Mesothelial cell of epicardium (in vitro differentiated cells): ENCODE data around the gene INSL3. TPM values are rescaled to one million over a fixed set of nuclear protein-coding genes. Genes with fewer than 3 reads are reported as not detected.

Experiments used
- DNase-seq, 2 experiments: peaks; one replicate each; pipeline ENCODE4 v3.0.0; 2021; ENCODE audit warnings: low spot score in 2 of 2; ENCODE audit not compliant: unreplicated experiment in 2 of 2
- H3K27ac Mint-ChIP-seq: 2 replicates; pipeline ENCODE4 v1.8.0; 2021; ENCODE audit warnings: mixed read lengths
- H3K27me3 Mint-ChIP-seq: 2 replicates; pipeline ENCODE4 v1.8.0; 2021; ENCODE audit warnings: low read depth, mixed read lengths
- H3K36me3 Mint-ChIP-seq: 2 replicates; pipeline ENCODE4 v1.8.0; 2021; ENCODE audit warnings: mixed read lengths
- H3K4me1 Mint-ChIP-seq: 2 replicates; pipeline ENCODE4 v1.8.0; 2021; ENCODE audit warnings: mixed read lengths
- H3K4me3 Mint-ChIP-seq: 2 replicates; pipeline ENCODE4 v1.8.0; 2021; ENCODE audit warnings: mild to moderate bottlenecking, moderate library complexity, mixed read lengths
- H3K9me3 Mint-ChIP-seq: 2 replicates; pipeline ENCODE4 v1.8.0; 2021; ENCODE audit warnings: mixed read lengths
- CTCF ChIP-seq: fragments of 200-600 bp; sonication (generic); IDR thresholded peaks from one replicate; pipeline ENCODE4 v1.5.0; 2021; ENCODE audit warnings: antibody characterized with exemption; ENCODE audit not compliant: unreplicated experiment
- total RNA-seq: library from RNA; stranded (reverse); gene quantifications from 3 replicates; pipeline ENCODE4 v1.2.1, GENCODE V29; 2021

INSL3 gene
- total RNA-seq, 1 donor from 2014 or later, result 0.92 TPM

GRCh38 chr19:17830567-17831418 is 9.5 kb upstream of the INSL3 start:
- Mint-ChIP-seq H3K9me3 (no peaks in the 10 kb centered on the region), H3K27ac (peak overlapping the region; percentile 95)

GRCh38 chr19:17829855-17830566 is 8.7 kb upstream of the INSL3 start:
- peaks cover 6% of the 10 kb centered on the region for H3K4me1 Mint-ChIP-seq
- peak in 1 of 2 experiments; percentile 56 for DNase-seq
- H3K27me3 Mint-ChIP-seq, result peaks cover 23% of the 10 kb centered on the region
- peak overlapping the region; percentile 75 for H3K4me3 Mint-ChIP-seq
- peak overlapping the region; percentile 95 for H3K27ac Mint-ChIP-seq
- no peaks in the 10 kb centered on the region for H3K9me3 Mint-ChIP-seq
- no peak for TF ChIP-seq CTCF
- H3K36me3 Mint-ChIP-seq, result no peaks in the 10 kb centered on the region

More at GRCh38 chr19:17830567-17831418, 9.5 kb upstream of the INSL3 start:
- Mint-ChIP-seq H3K4me1 (peaks cover 6% of the 10 kb centered on the region), H3K36me3 (no peaks in the 10 kb centered on the region), H3K27me3 (peaks cover 20% of the 10 kb centered on the region), H3K4me3 (peak overlapping the region; percentile 75)
- DNase-seq, result peak; percentile 77 to 80
- TF ChIP-seq CTCF, result no peak

GRCh38 chr19:17826508-17827056 is 5.3 kb upstream of the INSL3 start:
- no peak overlapping the region for H3K4me3 Mint-ChIP-seq
- no peak overlapping the region for H3K27ac Mint-ChIP-seq
- no peak for DNase-seq
- H3K36me3 Mint-ChIP-seq, result no peaks in the 10 kb centered on the region
- peaks cover 6% of the 10 kb centered on the region for H3K4me1 Mint-ChIP-seq
- no peak for TF ChIP-seq CTCF
- H3K9me3 Mint-ChIP-seq, result no peaks in the 10 kb centered on the region
- H3K27me3 Mint-ChIP-seq, result peaks cover 23% of the 10 kb centered on the region

GRCh38 chr19:17824339-17824738 is 3.0 kb upstream of the INSL3 start:
- DNase-seq, result no peak
- Mint-ChIP-seq H3K4me1 (no peaks in the 10 kb centered on the region), H3K36me3 (no peaks in the 10 kb centered on the region), H3K4me3 (no peak overlapping the region), H3K27me3 (peaks cover 10% of the 10 kb centered on the region), H3K9me3 (no peaks in the 10 kb centered on the region), H3K27ac (no peak overlapping the region)
- no peak for TF ChIP-seq CTCF

- no peak for DNase-seq
- no peaks in the 10 kb centered on the region for H3K4me1 Mint-ChIP-seq
- H3K9me3 Mint-ChIP-seq, result no peaks in the 10 kb centered on the region
- TF ChIP-seq CTCF, result no peak
- H3K27ac Mint-ChIP-seq, result no peak overlapping the region
- no peaks in the 10 kb centered on the region for H3K36me3 Mint-ChIP-seq
- no peak overlapping the region for H3K4me3 Mint-ChIP-seq
- H3K27me3 Mint-ChIP-seq, result peaks cover under 1% of the 10 kb centered on the region
Measured at GRCh38 chr19:17817668-17818363, 3.5 kb downstream of the INSL3 start.
